Uterus (tissue), 2 donors: Measurements from ENCODE around the gene LASP1NB.

Experiments
- POLR2A ChIP-seq, 2 donors: fragments of 450-650 bp; IDR thresholded peaks; one replicate each; pipeline ENCODE4 v1.6.1; 2016; ENCODE audit warnings: antibody characterized with exemption in 2 of 2, mild to moderate bottlenecking in 1 of 2, moderate library complexity in 1 of 2
- TF ChIP-seq, protein P1 (sequence below), 4 experiments: fragments of 200-600 bp in 2 of 4; fragments of 450-650 bp in 2 of 4; sonication (generic) in 2 of 4; IDR thresholded peaks; one replicate each; pipeline ENCODE4 v1.5.1; 2016 to 2019; ENCODE audit warnings: antibody characterized with exemption in 4 of 4, mild to moderate bottlenecking in 2 of 4, moderate library complexity in 1 of 4

DNA sequence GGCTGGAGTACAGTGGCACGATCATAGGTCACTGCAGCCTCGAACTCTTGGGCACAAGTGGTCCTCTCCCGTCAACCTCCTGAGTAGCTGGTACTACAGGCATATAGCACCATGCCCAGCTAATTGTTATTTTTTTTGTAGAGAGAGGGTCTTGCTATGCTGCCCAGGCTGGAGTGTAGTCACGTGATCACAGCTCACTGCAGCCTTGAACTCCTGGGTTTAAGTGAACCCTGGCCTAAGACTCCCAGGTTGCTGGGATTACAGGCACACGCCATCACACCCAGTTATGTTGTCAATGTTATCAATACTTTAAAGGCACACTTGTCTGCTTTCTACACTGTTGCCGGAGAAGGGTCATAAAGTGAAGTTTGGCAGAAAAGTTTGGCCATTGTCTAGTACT is 22.0 kb upstream of the LASP1NB start:
- TF ChIP-seq, protein P1, sequence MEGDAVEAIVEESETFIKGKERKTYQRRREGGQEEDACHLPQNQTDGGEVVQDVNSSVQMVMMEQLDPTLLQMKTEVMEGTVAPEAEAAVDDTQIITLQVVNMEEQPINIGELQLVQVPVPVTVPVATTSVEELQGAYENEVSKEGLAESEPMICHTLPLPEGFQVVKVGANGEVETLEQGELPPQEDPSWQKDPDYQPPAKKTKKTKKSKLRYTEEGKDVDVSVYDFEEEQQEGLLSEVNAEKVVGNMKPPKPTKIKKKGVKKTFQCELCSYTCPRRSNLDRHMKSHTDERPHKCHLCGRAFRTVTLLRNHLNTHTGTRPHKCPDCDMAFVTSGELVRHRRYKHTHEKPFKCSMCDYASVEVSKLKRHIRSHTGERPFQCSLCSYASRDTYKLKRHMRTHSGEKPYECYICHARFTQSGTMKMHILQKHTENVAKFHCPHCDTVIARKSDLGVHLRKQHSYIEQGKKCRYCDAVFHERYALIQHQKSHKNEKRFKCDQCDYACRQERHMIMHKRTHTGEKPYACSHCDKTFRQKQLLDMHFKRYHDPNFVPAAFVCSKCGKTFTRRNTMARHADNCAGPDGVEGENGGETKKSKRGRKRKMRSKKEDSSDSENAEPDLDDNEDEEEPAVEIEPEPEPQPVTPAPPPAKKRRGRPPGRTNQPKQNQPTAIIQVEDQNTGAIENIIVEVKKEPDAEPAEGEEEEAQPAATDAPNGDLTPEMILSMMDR (IDR thresholded peaks at IDR 0.05): no peak
- no peak for TF ChIP-seq POLR2A (IDR thresholded peaks at IDR 0.05)
